ENCODE data around the gene PIGQ. TPM values are rescaled to one million over a fixed set of nuclear protein-coding genes. Genes with fewer than 3 reads are reported as not detected.

The PIGQ gene
- total and polyA plus RNA-seq, 2 of the 13 experiments (the other 11 are each of a cell fraction or from before 2014, with no cell fraction given) = 7.7 to 19.7 TPM

GRCh38 chr16:590188-590814 is 20.5 kb downstream of the PIGQ start (continued):
- TF ChIP-seq, protein P1, sequence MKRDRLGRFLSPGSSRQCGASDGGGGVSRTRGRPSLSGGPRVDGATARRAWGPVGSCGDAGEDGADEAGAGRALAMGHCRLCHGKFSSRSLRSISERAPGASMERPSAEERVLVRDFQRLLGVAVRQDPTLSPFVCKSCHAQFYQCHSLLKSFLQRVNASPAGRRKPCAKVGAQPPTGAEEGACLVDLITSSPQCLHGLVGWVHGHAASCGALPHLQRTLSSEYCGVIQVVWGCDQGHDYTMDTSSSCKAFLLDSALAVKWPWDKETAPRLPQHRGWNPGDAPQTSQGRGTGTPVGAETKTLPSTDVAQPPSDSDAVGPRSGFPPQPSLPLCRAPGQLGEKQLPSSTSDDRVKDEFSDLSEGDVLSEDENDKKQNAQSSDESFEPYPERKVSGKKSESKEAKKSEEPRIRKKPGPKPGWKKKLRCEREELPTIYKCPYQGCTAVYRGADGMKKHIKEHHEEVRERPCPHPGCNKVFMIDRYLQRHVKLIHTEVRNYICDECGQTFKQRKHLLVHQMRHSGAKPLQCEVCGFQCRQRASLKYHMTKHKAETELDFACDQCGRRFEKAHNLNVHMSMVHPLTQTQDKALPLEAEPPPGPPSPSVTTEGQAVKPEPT (CRISPR knock-in tag; IDR thresholded peaks at IDR 0.05; ENCODE audit: low read depth) = no peak
- TF ChIP-seq RNF2 (conservative IDR thresholded peaks at IDR 0.05; ENCODE audit: low read depth) (0 out of 2 replicates have a peak, but pooled peaks have one; percentile 43), ZNF451 (CRISPR knock-in tag; IDR thresholded peaks at IDR 0.05) (peak; percentile 38; the same call in 1 of the 2 replicates), SP4 (CRISPR knock-in tag; IDR thresholded peaks at IDR 0.05) (0 out of 2 replicates have a peak, but pooled peaks have one; percentile 12), KDM4B (CRISPR knock-in tag; IDR thresholded peaks at IDR 0.05) (no peak), SALL2 (CRISPR knock-in tag; IDR thresholded peaks at IDR 0.05) (peak; percentile 68), RXRB (CRISPR knock-in tag; IDR thresholded peaks at IDR 0.05; ENCODE audit: borderline replicate concordance) (no peak), RFX3 (CRISPR knock-in tag; IDR thresholded peaks at IDR 0.05) (no peak), MXD1 (CRISPR knock-in tag; IDR thresholded peaks at IDR 0.05) (peak; percentile 39; the same call in 1 of the 2 replicates), MATR3 (CRISPR knock-in tag; IDR thresholded peaks at IDR 0.05) (no peak), ZNF558 (CRISPR knock-in tag; IDR thresholded peaks at IDR 0.05; ENCODE audit: borderline replicate concordance) (peak; percentile 49; the same call in 1 of the 2 replicates), ZNF121 (CRISPR knock-in tag; IDR thresholded peaks at IDR 0.05) (no peak), BCL3 (CRISPR knock-in tag; IDR thresholded peaks at IDR 0.05) (0 out of 2 replicates have a peak, but pooled peaks have one; percentile 58), ZNF674 (CRISPR knock-in tag; IDR thresholded peaks at IDR 0.05; ENCODE audit: low read depth) (no peak), IRF9 (CRISPR knock-in tag; IDR thresholded peaks at IDR 0.05; ENCODE audit: borderline replicate concordance) (peak; percentile 24; the same call in 1 of the 2 replicates)
- TF ChIP-seq, protein P2, sequence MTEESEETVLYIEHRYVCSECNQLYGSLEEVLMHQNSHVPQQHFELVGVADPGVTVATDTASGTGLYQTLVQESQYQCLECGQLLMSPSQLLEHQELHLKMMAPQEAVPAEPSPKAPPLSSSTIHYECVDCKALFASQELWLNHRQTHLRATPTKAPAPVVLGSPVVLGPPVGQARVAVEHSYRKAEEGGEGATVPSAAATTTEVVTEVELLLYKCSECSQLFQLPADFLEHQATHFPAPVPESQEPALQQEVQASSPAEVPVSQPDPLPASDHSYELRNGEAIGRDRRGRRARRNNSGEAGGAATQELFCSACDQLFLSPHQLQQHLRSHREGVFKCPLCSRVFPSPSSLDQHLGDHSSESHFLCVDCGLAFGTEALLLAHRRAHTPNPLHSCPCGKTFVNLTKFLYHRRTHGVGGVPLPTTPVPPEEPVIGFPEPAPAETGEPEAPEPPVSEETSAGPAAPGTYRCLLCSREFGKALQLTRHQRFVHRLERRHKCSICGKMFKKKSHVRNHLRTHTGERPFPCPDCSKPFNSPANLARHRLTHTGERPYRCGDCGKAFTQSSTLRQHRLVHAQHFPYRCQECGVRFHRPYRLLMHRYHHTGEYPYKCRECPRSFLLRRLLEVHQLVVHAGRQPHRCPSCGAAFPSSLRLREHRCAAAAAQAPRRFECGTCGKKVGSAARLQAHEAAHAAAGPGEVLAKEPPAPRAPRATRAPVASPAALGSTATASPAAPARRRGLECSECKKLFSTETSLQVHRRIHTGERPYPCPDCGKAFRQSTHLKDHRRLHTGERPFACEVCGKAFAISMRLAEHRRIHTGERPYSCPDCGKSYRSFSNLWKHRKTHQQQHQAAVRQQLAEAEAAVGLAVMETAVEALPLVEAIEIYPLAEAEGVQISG (CRISPR knock-in tag; IDR thresholded peaks at IDR 0.05) = peak; percentile 47
- TF ChIP-seq, protein P3, sequence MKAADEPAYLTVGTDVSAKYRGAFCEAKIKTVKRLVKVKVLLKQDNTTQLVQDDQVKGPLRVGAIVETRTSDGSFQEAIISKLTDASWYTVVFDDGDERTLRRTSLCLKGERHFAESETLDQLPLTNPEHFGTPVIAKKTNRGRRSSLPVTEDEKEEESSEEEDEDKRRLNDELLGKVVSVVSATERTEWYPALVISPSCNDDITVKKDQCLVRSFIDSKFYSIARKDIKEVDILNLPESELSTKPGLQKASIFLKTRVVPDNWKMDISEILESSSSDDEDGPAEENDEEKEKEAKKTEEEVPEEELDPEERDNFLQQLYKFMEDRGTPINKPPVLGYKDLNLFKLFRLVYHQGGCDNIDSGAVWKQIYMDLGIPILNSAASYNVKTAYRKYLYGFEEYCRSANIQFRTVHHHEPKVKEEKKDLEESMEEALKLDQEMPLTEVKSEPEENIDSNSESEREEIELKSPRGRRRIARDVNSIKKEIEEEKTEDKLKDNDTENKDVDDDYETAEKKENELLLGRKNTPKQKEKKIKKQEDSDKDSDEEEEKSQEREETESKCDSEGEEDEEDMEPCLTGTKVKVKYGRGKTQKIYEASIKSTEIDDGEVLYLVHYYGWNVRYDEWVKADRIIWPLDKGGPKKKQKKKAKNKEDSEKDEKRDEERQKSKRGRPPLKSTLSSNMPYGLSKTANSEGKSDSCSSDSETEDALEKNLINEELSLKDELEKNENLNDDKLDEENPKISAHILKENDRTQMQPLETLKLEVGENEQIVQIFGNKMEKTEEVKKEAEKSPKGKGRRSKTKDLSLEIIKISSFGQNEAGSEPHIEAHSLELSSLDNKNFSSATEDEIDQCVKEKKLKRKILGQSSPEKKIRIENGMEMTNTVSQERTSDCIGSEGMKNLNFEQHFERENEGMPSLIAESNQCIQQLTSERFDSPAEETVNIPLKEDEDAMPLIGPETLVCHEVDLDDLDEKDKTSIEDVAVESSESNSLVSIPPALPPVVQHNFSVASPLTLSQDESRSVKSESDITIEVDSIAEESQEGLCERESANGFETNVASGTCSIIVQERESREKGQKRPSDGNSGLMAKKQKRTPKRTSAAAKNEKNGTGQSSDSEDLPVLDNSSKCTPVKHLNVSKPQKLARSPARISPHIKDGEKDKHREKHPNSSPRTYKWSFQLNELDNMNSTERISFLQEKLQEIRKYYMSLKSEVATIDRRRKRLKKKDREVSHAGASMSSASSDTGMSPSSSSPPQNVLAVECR (CRISPR knock-in tag; IDR thresholded peaks at IDR 0.05; ENCODE audit: borderline replicate concordance) = peak; percentile 67; the same call in 1 of the 2 replicates

Data from HepG2 (cell line).